ENCODE results near the gene CLDN18.

GRCh38 chr3:137962251-137962650 is 47.7 kb upstream of the CLDN18 start:
- TF ChIP-seq CTCF (IDR thresholded peaks at IDR 0.05; ENCODE audit: low read depth, low read length, missing input control), result no peak
- TF ChIP-seq REST (IDR thresholded peaks at IDR 0.05), result no peak
- TF ChIP-seq SP1 (IDR thresholded peaks at IDR 0.05), result no peak
- no peak for TF ChIP-seq RAD21 (IDR thresholded peaks at IDR 0.05)
- TF ChIP-seq TAF1 (conservative IDR thresholded peaks at IDR 0.05), result no peak
- TF ChIP-seq FOXA1 (IDR thresholded peaks at IDR 0.05), result no peak

All from liver (tissue), 3 donors.